SK-N-SH treated with all-trans-retinoic acid at 6 μM for 48 hours (cell line): ENCODE data around the gene TMEM150A.

Source experiments
- ARNTL ChIP-seq: fragments of 450-650 bp; formaldehyde crosslinking; IDR thresholded peaks from 2 replicates; pipeline ENCODE4 v1.5.0; 2020; ENCODE audit warnings: low read depth, mild to moderate bottlenecking, moderate library complexity, borderline replicate concordance
- BACH2 ChIP-seq: fragments of 250-450 bp; sonication (Bioruptor Pico); IDR thresholded peaks from 2 replicates; pipeline ENCODE4 v1.9.0; 2021; ENCODE audit warnings: mild to moderate bottlenecking, borderline replicate concordance
- ISL1 ChIP-seq: fragments of 250-450 bp; sonication (Bioruptor Pico); IDR thresholded peaks from 2 replicates; pipeline ENCODE4 v2.1.2; 2022; ENCODE audit warnings: mild to moderate bottlenecking, moderate library complexity
- PPARA ChIP-seq: fragments of 250-450 bp; sonication (Bioruptor Pico); IDR thresholded peaks from 2 replicates; pipeline ENCODE4 v1.5.0; 2020; ENCODE audit warnings: mild to moderate bottlenecking, borderline replicate concordance
- RARB ChIP-seq: fragments of 250-450 bp; sonication (Bioruptor Pico); IDR thresholded peaks from 2 replicates; pipeline ENCODE4 v1.8.0; 2021; ENCODE audit warnings: mild to moderate bottlenecking, moderate library complexity
- TCF4 ChIP-seq: fragments of 250-450 bp; sonication (Bioruptor Pico); IDR thresholded peaks from 2 replicates; pipeline ENCODE4 v1.8.0; 2021; ENCODE audit warnings: mild to moderate bottlenecking, moderate library complexity, borderline replicate concordance
- TOX ChIP-seq: fragments of 250-450 bp; sonication (Bioruptor Pico); IDR thresholded peaks from 2 replicates; pipeline ENCODE4 v1.8.0; 2021; ENCODE audit warnings: mild to moderate bottlenecking, moderate library complexity, borderline replicate concordance
- ZFP3 ChIP-seq: fragments of 250-450 bp; sonication (Bioruptor Pico); IDR thresholded peaks from 2 replicates; pipeline ENCODE4 v1.5.0; 2020; ENCODE audit warnings: mild to moderate bottlenecking, moderate library complexity
- ZFP30 ChIP-seq: fragments of 450-650 bp; formaldehyde crosslinking; IDR thresholded peaks from 2 replicates; pipeline ENCODE4 v1.5.0; 2022; ENCODE audit warnings: mild to moderate bottlenecking, moderate library complexity

DNA sequence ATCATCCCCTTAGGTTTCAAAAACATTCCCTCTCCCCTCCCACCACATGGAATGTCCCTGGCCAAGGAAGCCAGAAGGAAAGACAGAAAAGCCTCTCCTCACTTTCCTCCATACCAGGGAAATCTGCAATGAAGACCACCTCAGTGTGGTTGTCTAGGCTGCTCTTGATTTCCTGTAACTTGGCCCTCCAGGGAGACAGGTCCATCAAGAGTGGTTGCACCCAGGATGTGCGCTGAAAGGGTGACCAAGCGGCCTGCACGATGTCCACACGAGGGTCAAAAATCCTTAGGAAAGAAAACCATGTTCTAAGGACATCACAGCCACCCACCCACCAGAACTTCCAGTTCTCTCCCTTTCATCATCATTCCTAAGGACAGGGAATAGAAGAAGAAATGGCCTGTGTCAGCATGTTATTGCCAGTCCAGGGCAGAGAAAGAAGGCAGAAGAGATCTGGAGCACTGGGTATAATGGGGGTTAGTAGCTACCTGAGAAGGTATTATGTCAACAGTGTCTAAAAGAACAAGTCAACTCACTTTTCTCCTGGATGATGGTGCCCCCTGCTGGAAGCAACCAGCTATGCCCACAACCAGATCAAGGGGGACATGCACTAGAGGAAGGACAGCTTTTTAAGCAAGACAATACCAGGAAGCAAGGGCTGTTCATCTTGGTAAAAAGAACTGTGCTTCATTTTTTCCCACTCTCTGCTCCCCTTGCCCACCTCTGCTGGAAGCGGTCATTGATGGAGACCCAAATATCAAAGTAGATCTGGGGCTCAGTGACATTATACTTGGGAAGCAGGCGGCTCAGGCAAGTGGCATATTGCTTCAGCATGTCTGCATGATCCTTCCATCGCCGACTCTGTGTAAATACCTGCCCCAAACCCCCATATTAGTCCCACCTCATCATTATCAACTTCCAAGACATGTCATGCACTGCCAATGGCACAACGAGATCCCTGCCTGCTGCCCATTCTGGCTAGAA is 50.5 kb downstream of the TMEM150A start:
- TF ChIP-seq ZFP3 (CRISPR knock-in tag): no peak
- TF ChIP-seq BACH2 (CRISPR knock-in tag): no peak
- TF ChIP-seq RARB (CRISPR knock-in tag): no peak
- no peak for TF ChIP-seq ARNTL
- no peak for TF ChIP-seq PPARA
- no peak for TF ChIP-seq TCF4 (CRISPR knock-in tag)
- TF ChIP-seq ZFP30 (CRISPR knock-in tag): no peak
- no peak for TF ChIP-seq TOX (CRISPR knock-in tag)
- no peak for TF ChIP-seq ISL1 (CRISPR knock-in tag)
